SK-N-SH treated with all-trans-retinoic acid at 6 μM for 48 hours (cell line): Measurements from ENCODE around the gene CLDN20.

Source experiments
- ATAC-seq: fragments of 200-7000 bp; cut with Tn5 transposase; 3 replicates; pipeline ENCODE4 v1.9.1; 2020; ENCODE audit warnings: mild to moderate bottlenecking, moderate library complexity
- ARNTL ChIP-seq: fragments of 450-650 bp; formaldehyde crosslinking; IDR thresholded peaks from 2 replicates; pipeline ENCODE4 v1.5.0; 2020; ENCODE audit warnings: low read depth, mild to moderate bottlenecking, moderate library complexity, borderline replicate concordance
- BACH2 ChIP-seq: fragments of 250-450 bp; sonication (Bioruptor Pico); IDR thresholded peaks from 2 replicates; pipeline ENCODE4 v1.9.0; 2021; ENCODE audit warnings: mild to moderate bottlenecking, borderline replicate concordance
- CREB5 ChIP-seq: fragments of 250-450 bp; sonication (Bioruptor Pico); IDR thresholded peaks from 2 replicates; pipeline ENCODE4 v1.5.1; 2020; ENCODE audit warnings: low read depth, mild to moderate bottlenecking, moderate library complexity
- CSDC2 ChIP-seq: fragments of 250-450 bp; sonication (Bioruptor Pico); IDR thresholded peaks from 2 replicates; pipeline ENCODE4 v1.5.0; 2020; ENCODE audit warnings: mild to moderate bottlenecking, moderate library complexity
- CSRNP3 ChIP-seq: fragments of 250-450 bp; sonication (Bioruptor Pico); IDR thresholded peaks from 2 replicates; pipeline ENCODE4 v1.5.1; 2021; ENCODE audit warnings: mild to moderate bottlenecking, moderate library complexity
- ESRRG ChIP-seq: fragments of 250-450 bp; sonication (Bioruptor Pico); IDR thresholded peaks from 2 replicates; pipeline ENCODE4 v1.6.1; 2021; ENCODE audit warnings: mild to moderate bottlenecking
- GLIS3 ChIP-seq: fragments of 250-450 bp; sonication (Bioruptor Pico); IDR thresholded peaks from 2 replicates; pipeline ENCODE4 v1.5.0; 2020; ENCODE audit warnings: mild to moderate bottlenecking, moderate library complexity
- ISL1 ChIP-seq: fragments of 250-450 bp; sonication (Bioruptor Pico); IDR thresholded peaks from 2 replicates; pipeline ENCODE4 v2.1.2; 2022; ENCODE audit warnings: mild to moderate bottlenecking, moderate library complexity
- OSR1 ChIP-seq: fragments of 250-450 bp; sonication (Bioruptor Pico); IDR thresholded peaks from 2 replicates; pipeline ENCODE4 v1.8.0; 2022; ENCODE audit warnings: moderate library complexity, mild to moderate bottlenecking, inconsistent platforms
- PATZ1 ChIP-seq: fragments of 250-450 bp; sonication (Bioruptor Pico); IDR thresholded peaks from 2 replicates; pipeline ENCODE4 v1.8.0; 2020; ENCODE audit warnings: mild to moderate bottlenecking, moderate library complexity, borderline replicate concordance
- POU6F1 ChIP-seq: fragments of 250-450 bp; sonication (Bioruptor Pico); IDR thresholded peaks from 2 replicates; pipeline ENCODE4 v1.8.0; 2021; ENCODE audit warnings: low read depth, mild to moderate bottlenecking, moderate library complexity, borderline replicate concordance
- PPARA ChIP-seq: fragments of 250-450 bp; sonication (Bioruptor Pico); IDR thresholded peaks from 2 replicates; pipeline ENCODE4 v1.5.0; 2020; ENCODE audit warnings: mild to moderate bottlenecking, borderline replicate concordance
- SNAI2 ChIP-seq: fragments of 250-450 bp; sonication (Bioruptor Pico); IDR thresholded peaks from 2 replicates; pipeline ENCODE4 v1.5.0; 2020; ENCODE audit warnings: mild to moderate bottlenecking, moderate library complexity
- TCF4 ChIP-seq: fragments of 250-450 bp; sonication (Bioruptor Pico); IDR thresholded peaks from 2 replicates; pipeline ENCODE4 v1.8.0; 2021; ENCODE audit warnings: mild to moderate bottlenecking, moderate library complexity, borderline replicate concordance
- TOX ChIP-seq: fragments of 250-450 bp; sonication (Bioruptor Pico); IDR thresholded peaks from 2 replicates; pipeline ENCODE4 v1.8.0; 2021; ENCODE audit warnings: mild to moderate bottlenecking, moderate library complexity, borderline replicate concordance
- TSHZ2 ChIP-seq: fragments of 250-450 bp; sonication (Bioruptor Pico); IDR thresholded peaks from 2 replicates; pipeline ENCODE4 v1.5.0; 2020; ENCODE audit warnings: mild to moderate bottlenecking, moderate library complexity
- ZC3H10 ChIP-seq: fragments of 250-450 bp; sonication (Bioruptor Pico); IDR thresholded peaks from 2 replicates; pipeline ENCODE4 v1.5.1; 2021; ENCODE audit warnings: mild to moderate bottlenecking, moderate library complexity
- ZFP3 ChIP-seq: fragments of 250-450 bp; sonication (Bioruptor Pico); IDR thresholded peaks from 2 replicates; pipeline ENCODE4 v1.5.0; 2020; ENCODE audit warnings: mild to moderate bottlenecking, moderate library complexity
- ZFP30 ChIP-seq: fragments of 450-650 bp; formaldehyde crosslinking; IDR thresholded peaks from 2 replicates; pipeline ENCODE4 v1.5.0; 2022; ENCODE audit warnings: mild to moderate bottlenecking, moderate library complexity
- ZNF565 ChIP-seq: fragments of 450-650 bp; formaldehyde crosslinking; conservative IDR thresholded peaks from 2 replicates; pipeline ENCODE4 v1.5.0; 2020; ENCODE audit warnings: low read depth, mild to moderate bottlenecking, moderate library complexity
- ZNF70 ChIP-seq: fragments of 450-650 bp; formaldehyde crosslinking; IDR thresholded peaks from 2 replicates; pipeline ENCODE4 v1.5.0; 2020; ENCODE audit warnings: mild to moderate bottlenecking, moderate library complexity
- ZNF8 ChIP-seq: fragments of 450-650 bp; formaldehyde crosslinking; IDR thresholded peaks from 2 replicates; pipeline ENCODE4 v1.5.0; 2020; ENCODE audit warnings: mild to moderate bottlenecking, moderate library complexity

Gene CLDN20

GRCh38 chr6:155245831-155246230 is 18.0 kb upstream of the CLDN20 start (continued):
- TF ChIP-seq CREB5 (CRISPR knock-in tag), result no peak
- no peak for TF ChIP-seq SNAI2 (CRISPR knock-in tag)

GRCh38 chr6:155246825-155247224 is 17.0 kb upstream of the CLDN20 start:
- ATAC-seq, result no peak
- TF ChIP-seq TCF4 (CRISPR knock-in tag) (no peak), ZNF70 (CRISPR knock-in tag) (no peak), ZNF8 (CRISPR knock-in tag) (no peak), POU6F1 (CRISPR knock-in tag) (no peak), ZC3H10 (no peak), BACH2 (no peak), CSDC2 (CRISPR knock-in tag) (no peak), ZFP3 (no peak), GLIS3 (no peak), PPARA (CRISPR knock-in tag) (no peak), TOX (CRISPR knock-in tag) (no peak), ZFP30 (CRISPR knock-in tag) (no peak), ESRRG (CRISPR knock-in tag) (no peak), ZNF565 (CRISPR knock-in tag) (no peak), ARNTL (CRISPR knock-in tag) (no peak), TSHZ2 (CRISPR knock-in tag) (no peak), PATZ1 (CRISPR knock-in tag) (no peak), ISL1 (no peak), CSRNP3 (CRISPR knock-in tag) (no peak), OSR1 (CRISPR knock-in tag) (no peak)
- TF ChIP-seq, all 23 proteins: peak for 0

- no peak for TF ChIP-seq SNAI2 (CRISPR knock-in tag)
- TF ChIP-seq, all 23 proteins: peak for 0
- ATAC-seq, result peak; percentile 78
These were observed 16.2 kb upstream of the CLDN20 start for GRCh38 chr6:155247618-155248007.
